C4-2B (cell line): ENCODE data around the gene VGLL4.

Experiments
- CTCF ChIP-seq: fragments of 450-650 bp; conservative IDR thresholded peaks from 2 replicates; pipeline ENCODE4 v1.5.1; 2017; ENCODE audit warnings: mild to moderate bottlenecking
- ZFX ChIP-seq: fragments of 450-650 bp; IDR thresholded peaks from 2 replicates; pipeline ENCODE4 v1.6.1; 2017

- TF ChIP-seq CTCF: no peak
- no peak for TF ChIP-seq ZFX
Observed at GRCh38 chr3:11521167-11521566, 122.5 kb downstream of the VGLL4 start.
